ENCODE results near the gene ARL8A.
"Not testable (repeated sequence)": the region's sequence is repeated elsewhere in the genome, so short reads cannot be mapped to it uniquely, and the experiment has no call there.

The ARL8A gene

GRCh38 chr1:202184750-202185460 is 40.4 kb upstream of the ARL8A start:
- H3K9ac ChIP-seq (ENCODE audit: low read length), result no peak overlapping the region
- H3K9me3 ChIP-seq (ENCODE audit: control insufficient read depth, low read length), result no peaks in the 10 kb centered on the region
- no peaks in the 10 kb centered on the region for H3K36me3 ChIP-seq (ENCODE audit: control insufficient read depth, insufficient read depth, low read length)
- H3K27me3 ChIP-seq (ENCODE audit: control insufficient read depth, insufficient read depth, low read length), result peaks cover 27% of the 10 kb centered on the region
- peaks cover 7% of the 10 kb centered on the region for H3K4me1 ChIP-seq (ENCODE audit: control insufficient read depth, insufficient read depth, low read length)
- no peak overlapping the region for H3K4me3 ChIP-seq (ENCODE audit: low read length)

- Histone ChIP-seq H3K9ac (ENCODE audit: low read length) (no peak overlapping the region), H3K4me1 (ENCODE audit: control insufficient read depth, insufficient read depth, low read length) (peaks cover 7% of the 10 kb centered on the region), H3K27me3 (ENCODE audit: control insufficient read depth, insufficient read depth, low read length) (peaks cover 27% of the 10 kb centered on the region), H3K4me3 (ENCODE audit: low read length) (no peak overlapping the region), H3K9me3 (ENCODE audit: control insufficient read depth, low read length) (no peaks in the 10 kb centered on the region), H3K36me3 (ENCODE audit: control insufficient read depth, insufficient read depth, low read length) (no peaks in the 10 kb centered on the region)
Observed at GRCh38 chr1:202182040-202182877, 37.7 kb upstream of the ARL8A start.

- Histone ChIP-seq H3K36me3 (ENCODE audit: control insufficient read depth, insufficient read depth, low read length) (no peaks in the 10 kb centered on the region), H3K4me3 (ENCODE audit: low read length) (no peak overlapping the region), H3K27me3 (ENCODE audit: control insufficient read depth, insufficient read depth, low read length) (peaks cover 26% of the 10 kb centered on the region), H3K9me3 (ENCODE audit: control insufficient read depth, low read length) (no peaks in the 10 kb centered on the region), H3K9ac (ENCODE audit: low read length) (no peak overlapping the region), H3K4me1 (ENCODE audit: control insufficient read depth, insufficient read depth, low read length) (peaks cover 7% of the 10 kb centered on the region)
Observed at GRCh38 chr1:202181586-202181985, 37.0 kb upstream of the ARL8A start.

- H3K9ac ChIP-seq (ENCODE audit: low read length); H3K4me1 ChIP-seq (ENCODE audit: control insufficient read depth, insufficient read depth, low read length): not testable (repeated sequence)
- H3K27me3 ChIP-seq (ENCODE audit: control insufficient read depth, insufficient read depth, low read length), result peaks cover 22% of the 10 kb centered on the region
Observed at GRCh38 chr1:202180751-202181139, 36.2 kb upstream of the ARL8A start.

GRCh38 chr1:202179828-202180750 is 35.6 kb upstream of the ARL8A start:
- no peak overlapping the region for H3K9ac ChIP-seq (ENCODE audit: low read length)
- peaks cover 7% of the 10 kb centered on the region for H3K4me1 ChIP-seq (ENCODE audit: control insufficient read depth, insufficient read depth, low read length)
- H3K4me3 ChIP-seq (ENCODE audit: low read length), result no peak overlapping the region
- H3K36me3 ChIP-seq (ENCODE audit: control insufficient read depth, insufficient read depth, low read length), result no peaks in the 10 kb centered on the region
- H3K9me3 ChIP-seq (ENCODE audit: control insufficient read depth, low read length), result no peaks in the 10 kb centered on the region
- peaks cover 17% of the 10 kb centered on the region for H3K27me3 ChIP-seq (ENCODE audit: control insufficient read depth, insufficient read depth, low read length)

More at GRCh38 chr1:202180751-202181139, 36.2 kb upstream of the ARL8A start:
- not testable (repeated sequence) for H3K4me3 ChIP-seq (ENCODE audit: low read length); H3K36me3 ChIP-seq (ENCODE audit: control insufficient read depth, insufficient read depth, low read length); H3K9me3 ChIP-seq (ENCODE audit: control insufficient read depth, low read length)

- Histone ChIP-seq H3K36me3 (ENCODE audit: control insufficient read depth, insufficient read depth, low read length) (no peaks in the 10 kb centered on the region), H3K9me3 (ENCODE audit: control insufficient read depth, low read length) (no peaks in the 10 kb centered on the region), H3K9ac (ENCODE audit: low read length) (no peak overlapping the region), H3K4me1 (ENCODE audit: control insufficient read depth, insufficient read depth, low read length) (no peaks in the 10 kb centered on the region), H3K4me3 (ENCODE audit: low read length) (no peak overlapping the region), H3K27me3 (ENCODE audit: control insufficient read depth, insufficient read depth, low read length) (peaks cover 9% of the 10 kb centered on the region)
Observed at GRCh38 chr1:202176949-202177927, 32.7 kb upstream of the ARL8A start.

GRCh38 chr1:202173993-202174392 is 29.5 kb upstream of the ARL8A start:
- no peaks in the 10 kb centered on the region for H3K9me3 ChIP-seq (ENCODE audit: control insufficient read depth, low read length)
- no peak overlapping the region for H3K4me3 ChIP-seq (ENCODE audit: low read length)
- H3K36me3 ChIP-seq (ENCODE audit: control insufficient read depth, insufficient read depth, low read length), result no peaks in the 10 kb centered on the region
- no peak overlapping the region for H3K9ac ChIP-seq (ENCODE audit: low read length)
- H3K27me3 ChIP-seq (ENCODE audit: control insufficient read depth, insufficient read depth, low read length), result no peaks in the 10 kb centered on the region
- H3K4me1 ChIP-seq (ENCODE audit: control insufficient read depth, insufficient read depth, low read length), result no peaks in the 10 kb centered on the region

- Histone ChIP-seq H3K9ac (ENCODE audit: low read length) (no peak overlapping the region), H3K4me3 (ENCODE audit: low read length) (no peak overlapping the region), H3K9me3 (ENCODE audit: control insufficient read depth, low read length) (no peaks in the 10 kb centered on the region), H3K36me3 (ENCODE audit: control insufficient read depth, insufficient read depth, low read length) (no peaks in the 10 kb centered on the region), H3K4me1 (ENCODE audit: control insufficient read depth, insufficient read depth, low read length) (no peaks in the 10 kb centered on the region), H3K27me3 (ENCODE audit: control insufficient read depth, insufficient read depth, low read length) (no peaks in the 10 kb centered on the region)
Observed at GRCh38 chr1:202172015-202172355, 27.4 kb upstream of the ARL8A start.

GRCh38 chr1:202171292-202172014 is 26.9 kb upstream of the ARL8A start:
- H3K36me3 ChIP-seq (ENCODE audit: control insufficient read depth, insufficient read depth, low read length), result no peaks in the 10 kb centered on the region
- no peaks in the 10 kb centered on the region for H3K4me1 ChIP-seq (ENCODE audit: control insufficient read depth, insufficient read depth, low read length)
- no peak overlapping the region for H3K9ac ChIP-seq (ENCODE audit: low read length)
- no peaks in the 10 kb centered on the region for H3K9me3 ChIP-seq (ENCODE audit: control insufficient read depth, low read length)
- no peaks in the 10 kb centered on the region for H3K27me3 ChIP-seq (ENCODE audit: control insufficient read depth, insufficient read depth, low read length)
- no peak overlapping the region for H3K4me3 ChIP-seq (ENCODE audit: low read length)

- no peak overlapping the region for H3K9ac ChIP-seq (ENCODE audit: low read length)
- H3K9me3 ChIP-seq (ENCODE audit: control insufficient read depth, low read length), result no peaks in the 10 kb centered on the region
- no peaks in the 10 kb centered on the region for H3K27me3 ChIP-seq (ENCODE audit: control insufficient read depth, insufficient read depth, low read length)
- H3K4me1 ChIP-seq (ENCODE audit: control insufficient read depth, insufficient read depth, low read length), result no peaks in the 10 kb centered on the region
- no peaks in the 10 kb centered on the region for H3K36me3 ChIP-seq (ENCODE audit: control insufficient read depth, insufficient read depth, low read length)
- H3K4me3 ChIP-seq (ENCODE audit: low read length), result no peak overlapping the region
Observed at GRCh38 chr1:202170726-202171125, 26.2 kb upstream of the ARL8A start.
